ENCODE measurements around the gene CPNE5.
"Not testable (repeated sequence)": the region's sequence is repeated elsewhere in the genome, so short reads cannot be mapped to it uniquely, and the experiment has no call there.

Gene CPNE5

GRCh38 chr6:36706339-36706738 is 132.9 kb downstream of the CPNE5 start:
- no peak overlapping the region for H2AFZ ChIP-seq (ENCODE audit: low read depth, low read length)
- H3K4me3 ChIP-seq (ENCODE audit: low read length) = no peak overlapping the region
- H3K9me3 ChIP-seq (ENCODE audit: insufficient read depth, low read length) = no peaks in the 10 kb centered on the region
- no peak overlapping the region for H3K27ac ChIP-seq (ENCODE audit: low read length)
- H3K9ac ChIP-seq (ENCODE audit: low read length) = no peak overlapping the region
- H4K20me1 ChIP-seq (ENCODE audit: insufficient read depth, low read length) = no peaks in the 10 kb centered on the region
- no peaks in the 10 kb centered on the region for H3K27me3 ChIP-seq (ENCODE audit: low read depth, low read length)
- H3K4me2 ChIP-seq (ENCODE audit: low read length) = no peak overlapping the region
- H3K79me2 ChIP-seq (ENCODE audit: low read length) = no peaks in the 10 kb centered on the region
- no peak for TF ChIP-seq EZH2phosphoT487 (IDR thresholded peaks at IDR 0.05; ENCODE audit: low read depth)
- TF ChIP-seq CTCF (IDR thresholded peaks at IDR 0.05; ENCODE audit: low read depth, low read length) = no peak
- H3K36me3 ChIP-seq (replicated peaks; ENCODE audit: low read depth, low read length) = no peaks in the 10 kb centered on the region
- peaks cover 3% of the 10 kb centered on the region for H3K4me1 ChIP-seq (ENCODE audit: low read length)

GRCh38 chr6:36704961-36705577 is 134.2 kb downstream of the CPNE5 start:
- H3K4me2 ChIP-seq (ENCODE audit: low read length); H3K4me3 ChIP-seq (ENCODE audit: low read length); H2AFZ ChIP-seq (ENCODE audit: low read depth, low read length); H4K20me1 ChIP-seq (ENCODE audit: insufficient read depth, low read length); H3K79me2 ChIP-seq (ENCODE audit: low read length); H3K27me3 ChIP-seq (ENCODE audit: low read depth, low read length); H3K9ac ChIP-seq (ENCODE audit: low read length); H3K27ac ChIP-seq (ENCODE audit: low read length); H3K9me3 ChIP-seq (ENCODE audit: insufficient read depth, low read length); H3K36me3 ChIP-seq (replicated peaks; ENCODE audit: low read depth, low read length): not testable (repeated sequence)
- H3K4me1 ChIP-seq (ENCODE audit: low read length) = peaks cover 12% of the 10 kb centered on the region

- TF ChIP-seq EZH2phosphoT487 (IDR thresholded peaks at IDR 0.05; ENCODE audit: low read depth) = no peak
- TF ChIP-seq CTCF (IDR thresholded peaks at IDR 0.05; ENCODE audit: low read depth, low read length) = no peak
- Histone ChIP-seq H3K9me3 (ENCODE audit: insufficient read depth, low read length) (no peaks in the 10 kb centered on the region), H3K36me3 (replicated peaks; ENCODE audit: low read depth, low read length) (no peaks in the 10 kb centered on the region), H4K20me1 (ENCODE audit: insufficient read depth, low read length) (no peaks in the 10 kb centered on the region), H3K9ac (ENCODE audit: low read length) (no peak overlapping the region), H3K4me1 (ENCODE audit: low read length) (peaks cover 12% of the 10 kb centered on the region), H3K4me2 (ENCODE audit: low read length) (no peak overlapping the region), H3K27me3 (ENCODE audit: low read depth, low read length) (no peaks in the 10 kb centered on the region), H3K79me2 (ENCODE audit: low read length) (no peaks in the 10 kb centered on the region), H3K4me3 (ENCODE audit: low read length) (no peak overlapping the region), H2AFZ (ENCODE audit: low read depth, low read length) (no peak overlapping the region), H3K27ac (ENCODE audit: low read length) (no peak overlapping the region)
Observed at GRCh38 chr6:36703982-36704381, 135.3 kb downstream of the CPNE5 start.

- Histone ChIP-seq H3K79me2 (ENCODE audit: low read length) (no peaks in the 10 kb centered on the region), H3K27me3 (ENCODE audit: low read depth, low read length) (no peaks in the 10 kb centered on the region), H3K4me2 (ENCODE audit: low read length) (no peak overlapping the region), H3K9ac (ENCODE audit: low read length) (no peak overlapping the region), H3K9me3 (ENCODE audit: insufficient read depth, low read length) (no peaks in the 10 kb centered on the region), H4K20me1 (ENCODE audit: insufficient read depth, low read length) (no peaks in the 10 kb centered on the region), H2AFZ (ENCODE audit: low read depth, low read length) (no peak overlapping the region), H3K4me1 (ENCODE audit: low read length) (peaks cover 12% of the 10 kb centered on the region), H3K36me3 (replicated peaks; ENCODE audit: low read depth, low read length) (no peaks in the 10 kb centered on the region), H3K27ac (ENCODE audit: low read length) (no peak overlapping the region), H3K4me3 (ENCODE audit: low read length) (no peak overlapping the region)
- TF ChIP-seq EZH2phosphoT487 (IDR thresholded peaks at IDR 0.05; ENCODE audit: low read depth) = no peak
- TF ChIP-seq CTCF (IDR thresholded peaks at IDR 0.05; ENCODE audit: low read depth, low read length) = no peak
Observed at GRCh38 chr6:36703081-36703606, 136.1 kb downstream of the CPNE5 start.

Measured in OCI-LY3 (cell line).